NCI-H1048 (cell line): ENCODE results near the gene CEMP1.
"Not testable (repeated sequence)": the region's sequence is repeated elsewhere in the genome, so short reads cannot be mapped to it uniquely, and the experiment has no call there.

Experiments used
- DNase-seq: peaks from one replicate; lab custom pipeline; 2025; lab: John Stamatoyannopoulos, UW

CEMP1 gene

GRCh38 chr16:2531371-2531695 is at the start of gene CEMP1:
TSS of gene CEMP1 (minus strand) at chr16:2531408. CDS start at chr16:2531073, 335 bp downstream.
- DNase-seq = no peak

- not testable (repeated sequence) for DNase-seq
Measured at GRCh38 chr16:2580818-2581217, 49.6 kb upstream of the CEMP1 start.

- DNase-seq = not testable (repeated sequence)
Measured at GRCh38 chr16:2580143-2580542, 48.9 kb upstream of the CEMP1 start.

GRCh38 chr16:2578905-2579304 is 47.7 kb upstream of the CEMP1 start:
- not testable (repeated sequence) for DNase-seq

- DNase-seq = not testable (repeated sequence)
Measured at GRCh38 chr16:2577044-2577443, 45.8 kb upstream of the CEMP1 start.

- DNase-seq = not testable (repeated sequence)
Measured at GRCh38 chr16:2575839-2576238, 44.6 kb upstream of the CEMP1 start.

- DNase-seq = not testable (repeated sequence)
Measured at GRCh38 chr16:2572704-2573103, 41.5 kb upstream of the CEMP1 start.

GRCh38 chr16:2568573-2568972 is 37.4 kb upstream of the CEMP1 start:
- DNase-seq = not testable (repeated sequence)

GRCh38 chr16:2567506-2567905 is 36.3 kb upstream of the CEMP1 start:
- not testable (repeated sequence) for DNase-seq

- not testable (repeated sequence) for DNase-seq
Measured at GRCh38 chr16:2560798-2561133, 29.6 kb upstream of the CEMP1 start.

GRCh38 chr16:2560131-2560797 is 29.1 kb upstream of the CEMP1 start:
- not testable (repeated sequence) for DNase-seq

- DNase-seq = not testable (repeated sequence)
Measured at GRCh38 chr16:2557150-2557549, 25.9 kb upstream of the CEMP1 start.

- not testable (repeated sequence) for DNase-seq
Measured at GRCh38 chr16:2554709-2555425, 23.7 kb upstream of the CEMP1 start.

GRCh38 chr16:2551420-2551889 is 20.2 kb upstream of the CEMP1 start:
- DNase-seq = not testable (repeated sequence)

- not testable (repeated sequence) for DNase-seq
Measured at GRCh38 chr16:2550283-2550878, 19.2 kb upstream of the CEMP1 start.

GRCh38 chr16:2543771-2544170 is 12.6 kb upstream of the CEMP1 start:
- DNase-seq = not testable (repeated sequence)

- not testable (repeated sequence) for DNase-seq
Measured at GRCh38 chr16:2541409-2541808, 10.2 kb upstream of the CEMP1 start.

- not testable (repeated sequence) for DNase-seq
Measured at GRCh38 chr16:2540912-2541311, 9.7 kb upstream of the CEMP1 start.

- not testable (repeated sequence) for DNase-seq
Measured at GRCh38 chr16:2539845-2540458, 8.7 kb upstream of the CEMP1 start.

GRCh38 chr16:2539192-2539844 is 8.1 kb upstream of the CEMP1 start:
- DNase-seq = not testable (repeated sequence)

GRCh38 chr16:2537451-2538379 is 6.5 kb upstream of the CEMP1 start, which contains the start of gene PDPK1:
TSS of gene PDPK1 (plus strand) at chr16:2538021. CDS start at chr16:2538113, 92 bp downstream.
- DNase-seq = peak; percentile 75
